LNCaP clone FGC (cell line): ENCODE measurements around the gene ROR1.

Experiments
- DNase-seq: peaks from one replicate; pipeline ENCODE4 v3.0.0-alpha.2; 2011; ENCODE audit warnings: low read depth
- H3K4me3 ChIP-seq: 2 replicates; pipeline ENCODE4 v1.5.1; 2011; ENCODE audit warnings: mild to moderate bottlenecking, low read depth, low read length, control low read depth
- CTCF ChIP-seq: IDR thresholded peaks from 2 replicates; pipeline ENCODE4 v1.5.1; 2012; ENCODE audit warnings: mild to moderate bottlenecking; ENCODE audit not compliant: control insufficient read depth, insufficient read depth; ENCODE audit errors: extremely low read depth

ROR1 gene

DNA sequence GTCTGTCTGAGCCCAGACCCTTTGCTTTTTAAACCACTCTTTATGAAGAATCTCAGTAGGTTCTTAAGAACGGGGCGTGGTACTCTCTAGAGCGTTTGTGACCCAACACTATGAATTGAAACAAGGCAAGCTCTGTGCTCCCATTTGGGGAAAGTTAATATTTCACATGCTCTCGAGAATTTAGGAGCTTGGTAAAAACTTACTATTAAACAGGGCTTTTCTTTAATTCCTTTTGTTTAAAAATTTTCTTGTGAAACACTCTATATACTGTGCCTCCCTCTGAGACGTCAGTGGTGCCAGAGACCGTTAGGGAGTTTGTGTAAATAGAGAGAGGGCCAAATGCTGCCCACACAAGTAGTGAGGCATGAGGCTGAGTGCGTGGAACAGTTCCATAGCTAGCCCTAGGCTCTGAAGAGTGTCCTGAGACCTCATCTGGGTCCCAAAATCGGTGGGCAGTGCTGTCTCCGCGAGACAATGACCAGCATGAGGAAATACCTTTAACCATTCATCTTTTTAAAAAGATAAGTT, 144.7 kb downstream of the ROR1 start:
- H3K4me3 ChIP-seq: no peak overlapping the region
- no peak for TF ChIP-seq CTCF
- DNase-seq: no peak

DNA sequence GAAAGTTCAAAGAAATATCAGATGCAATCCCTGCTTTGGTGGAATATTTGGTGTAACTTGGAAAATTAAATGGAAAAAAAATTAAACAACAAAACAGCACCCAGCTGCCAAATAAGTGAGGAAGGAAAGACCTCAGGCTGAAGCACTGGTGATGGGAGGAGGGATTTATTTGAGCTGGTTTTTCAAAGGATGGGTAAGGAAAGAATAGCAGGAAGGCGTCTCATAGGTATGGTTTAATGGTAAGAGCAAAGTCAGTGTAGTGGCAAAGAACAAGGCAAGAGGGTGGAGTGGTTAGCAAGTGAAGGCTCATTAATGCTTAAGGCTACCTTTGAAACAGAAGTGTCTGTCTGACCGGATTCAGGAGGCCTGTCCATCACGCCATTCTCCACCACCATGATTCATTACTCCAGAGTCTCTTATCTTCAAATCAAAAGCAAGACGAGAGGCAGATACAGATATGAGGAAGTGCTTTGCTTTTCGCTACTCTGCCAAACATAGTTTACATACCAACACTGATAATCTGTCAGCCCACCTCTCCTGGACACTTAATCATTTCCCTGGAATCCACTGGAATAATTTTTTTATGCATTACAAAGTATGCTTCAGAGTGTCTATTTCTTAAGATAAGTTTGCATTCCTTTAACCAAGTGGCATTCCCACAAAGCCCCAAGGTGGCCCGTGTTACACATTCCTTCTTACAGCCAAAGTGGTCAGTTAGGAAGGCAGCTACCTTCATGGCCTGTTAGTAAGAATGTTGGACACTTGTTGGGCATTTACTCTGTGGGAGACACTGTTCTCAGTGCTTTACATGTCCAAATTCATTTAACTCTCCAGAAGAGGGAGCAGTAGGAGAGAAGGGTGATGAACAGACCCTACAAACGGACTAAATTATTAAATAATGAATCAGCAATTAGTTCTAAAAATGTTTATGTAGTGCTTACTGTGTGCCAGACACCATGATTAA, 146.6 kb downstream of the ROR1 start:
- TF ChIP-seq CTCF: 0 out of 2 replicates have a peak, but pooled peaks have one; percentile 17
- no peak overlapping the region for H3K4me3 ChIP-seq
- DNase-seq: no peak

GRCh38 chr1:63921359-63921758, 147.5 kb downstream of the ROR1 start:
- TF ChIP-seq CTCF: no peak
- no peak for DNase-seq

DNA sequence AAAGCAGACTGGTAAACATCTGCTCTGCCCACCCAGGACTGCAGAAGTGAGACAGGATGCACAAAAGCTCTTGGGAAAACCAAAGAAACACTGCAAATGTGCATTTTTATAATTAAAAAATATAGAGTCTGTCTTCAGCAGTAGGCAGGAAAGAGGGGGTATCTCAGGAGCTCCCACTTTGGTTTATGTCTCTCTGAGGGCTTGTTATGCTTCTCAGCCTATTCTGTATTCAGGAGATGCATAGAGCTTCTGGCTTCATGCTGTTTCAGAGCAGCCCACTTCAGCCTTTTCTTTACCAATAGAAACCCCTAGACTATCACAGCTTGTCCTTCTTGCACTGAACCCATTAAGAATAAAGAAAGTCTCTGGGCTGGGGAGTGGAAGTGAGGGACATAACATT, 148.0 kb downstream of the ROR1 start:
- TF ChIP-seq CTCF: no peak
- DNase-seq: no peak
- no peak overlapping the region for H3K4me3 ChIP-seq

More at GRCh38 chr1:63921359-63921758, 147.5 kb downstream of the ROR1 start:
- H3K4me3 ChIP-seq: no peak overlapping the region

GRCh38 chr1:63922848-63923247, 149.0 kb downstream of the ROR1 start:
- TF ChIP-seq CTCF: no peak
- DNase-seq: no peak
- no peak overlapping the region for H3K4me3 ChIP-seq

GRCh38 chr1:63923302-63923701, 149.5 kb downstream of the ROR1 start:
- H3K4me3 ChIP-seq: no peak overlapping the region
- no peak for TF ChIP-seq CTCF
- no peak for DNase-seq

DNA sequence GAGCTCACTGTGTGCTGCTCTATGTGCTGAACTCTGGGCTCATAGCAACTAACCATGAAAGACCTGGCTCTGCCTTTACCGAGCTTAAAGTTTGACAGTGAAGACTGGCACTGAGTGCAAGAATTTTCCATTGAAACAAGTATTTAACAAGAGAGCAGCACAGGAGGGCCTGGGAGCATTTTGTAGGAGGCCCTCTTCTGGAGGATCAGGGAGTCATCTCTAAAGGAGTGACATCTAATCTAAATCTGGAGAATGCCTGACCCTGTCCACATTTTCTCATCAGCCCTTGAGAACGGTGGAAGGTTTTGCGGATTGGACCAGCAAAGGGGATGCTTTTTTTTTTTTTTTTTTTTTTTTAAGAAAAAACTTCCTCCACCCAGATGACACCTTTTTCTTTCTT, 150.8 kb downstream of the ROR1 start:
- no peak for TF ChIP-seq CTCF
- no peak for DNase-seq
- no peak overlapping the region for H3K4me3 ChIP-seq
